ENCODE results near the gene GOLGB1.

- no peak for TF ChIP-seq ZBTB33 (IDR thresholded peaks at IDR 0.05)
- TF ChIP-seq REST (IDR thresholded peaks at IDR 0.05; ENCODE audit: low read depth, low read length): no peak
- TF ChIP-seq JUND (IDR thresholded peaks at IDR 0.05; ENCODE audit: low read depth, low read length): no peak
- TF ChIP-seq POLR2A (IDR thresholded peaks at IDR 0.05; ENCODE audit: low read depth, low read length): no peak
- no peak for TF ChIP-seq ETV6 (conservative IDR thresholded peaks at IDR 0.05 in 1 of 2, IDR thresholded peaks at IDR 0.05 in 1 of 2; ENCODE audit: borderline replicate concordance in 1 of 2, low read depth in 1 of 2)
- TF ChIP-seq CTCF (IDR thresholded peaks at IDR 0.05 in 2 of 3, conservative IDR thresholded peaks at IDR 0.05 in 1 of 3; ENCODE audit: control insufficient read depth in 2 of 3, extremely low read depth in 1 of 3, insufficient read depth in 1 of 3, low read depth in 3 of 3, low read length in 3 of 3): no peak
- no peak for TF ChIP-seq HDAC6 (IDR thresholded peaks at IDR 0.05; ENCODE audit: unreplicated experiment)
- no peak for TF ChIP-seq BHLHE40 (IDR thresholded peaks at IDR 0.05; ENCODE audit: borderline replicate concordance in 1 of 2, low read depth in 2 of 2, low read length in 1 of 2)
- TF ChIP-seq EP300 (IDR thresholded peaks at IDR 0.05; ENCODE audit: borderline replicate concordance in 1 of 2, control insufficient read depth in 1 of 2, low read depth in 2 of 2, low read length in 2 of 2): no peak
Observed at GRCh38 chr3:121641127-121641526, 108.4 kb downstream of the GOLGB1 start.

All from GM12878 (cell line).